HG03521 (cell line): ENCODE data around the gene GON4L.
"Not testable (repeated sequence)": the region's sequence is repeated elsewhere in the genome, so short reads cannot be mapped to it uniquely, and the experiment has no call there.

Source experiments
- ATAC-seq: cut with Tn5 transposase; IDR thresholded peaks from one replicate; pipeline ENCODE4 v1.9.1; 2021; ENCODE audit warnings: mild to moderate bottlenecking, moderate library complexity; ENCODE audit not compliant: unreplicated experiment

The GON4L gene, protein sequence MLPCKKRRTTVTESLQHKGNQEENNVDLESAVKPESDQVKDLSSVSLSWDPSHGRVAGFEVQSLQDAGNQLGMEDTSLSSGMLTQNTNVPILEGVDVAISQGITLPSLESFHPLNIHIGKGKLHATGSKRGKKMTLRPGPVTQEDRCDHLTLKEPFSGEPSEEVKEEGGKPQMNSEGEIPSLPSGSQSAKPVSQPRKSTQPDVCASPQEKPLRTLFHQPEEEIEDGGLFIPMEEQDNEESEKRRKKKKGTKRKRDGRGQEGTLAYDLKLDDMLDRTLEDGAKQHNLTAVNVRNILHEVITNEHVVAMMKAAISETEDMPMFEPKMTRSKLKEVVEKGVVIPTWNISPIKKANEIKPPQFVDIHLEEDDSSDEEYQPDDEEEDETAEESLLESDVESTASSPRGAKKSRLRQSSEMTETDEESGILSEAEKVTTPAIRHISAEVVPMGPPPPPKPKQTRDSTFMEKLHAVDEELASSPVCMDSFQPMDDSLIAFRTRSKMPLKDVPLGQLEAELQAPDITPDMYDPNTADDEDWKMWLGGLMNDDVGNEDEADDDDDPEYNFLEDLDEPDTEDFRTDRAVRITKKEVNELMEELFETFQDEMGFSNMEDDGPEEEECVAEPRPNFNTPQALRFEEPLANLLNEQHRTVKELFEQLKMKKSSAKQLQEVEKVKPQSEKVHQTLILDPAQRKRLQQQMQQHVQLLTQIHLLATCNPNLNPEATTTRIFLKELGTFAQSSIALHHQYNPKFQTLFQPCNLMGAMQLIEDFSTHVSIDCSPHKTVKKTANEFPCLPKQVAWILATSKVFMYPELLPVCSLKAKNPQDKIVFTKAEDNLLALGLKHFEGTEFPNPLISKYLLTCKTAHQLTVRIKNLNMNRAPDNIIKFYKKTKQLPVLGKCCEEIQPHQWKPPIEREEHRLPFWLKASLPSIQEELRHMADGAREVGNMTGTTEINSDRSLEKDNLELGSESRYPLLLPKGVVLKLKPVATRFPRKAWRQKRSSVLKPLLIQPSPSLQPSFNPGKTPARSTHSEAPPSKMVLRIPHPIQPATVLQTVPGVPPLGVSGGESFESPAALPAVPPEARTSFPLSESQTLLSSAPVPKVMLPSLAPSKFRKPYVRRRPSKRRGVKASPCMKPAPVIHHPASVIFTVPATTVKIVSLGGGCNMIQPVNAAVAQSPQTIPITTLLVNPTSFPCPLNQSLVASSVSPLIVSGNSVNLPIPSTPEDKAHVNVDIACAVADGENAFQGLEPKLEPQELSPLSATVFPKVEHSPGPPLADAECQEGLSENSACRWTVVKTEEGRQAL (N-terminal part only)

DNA sequence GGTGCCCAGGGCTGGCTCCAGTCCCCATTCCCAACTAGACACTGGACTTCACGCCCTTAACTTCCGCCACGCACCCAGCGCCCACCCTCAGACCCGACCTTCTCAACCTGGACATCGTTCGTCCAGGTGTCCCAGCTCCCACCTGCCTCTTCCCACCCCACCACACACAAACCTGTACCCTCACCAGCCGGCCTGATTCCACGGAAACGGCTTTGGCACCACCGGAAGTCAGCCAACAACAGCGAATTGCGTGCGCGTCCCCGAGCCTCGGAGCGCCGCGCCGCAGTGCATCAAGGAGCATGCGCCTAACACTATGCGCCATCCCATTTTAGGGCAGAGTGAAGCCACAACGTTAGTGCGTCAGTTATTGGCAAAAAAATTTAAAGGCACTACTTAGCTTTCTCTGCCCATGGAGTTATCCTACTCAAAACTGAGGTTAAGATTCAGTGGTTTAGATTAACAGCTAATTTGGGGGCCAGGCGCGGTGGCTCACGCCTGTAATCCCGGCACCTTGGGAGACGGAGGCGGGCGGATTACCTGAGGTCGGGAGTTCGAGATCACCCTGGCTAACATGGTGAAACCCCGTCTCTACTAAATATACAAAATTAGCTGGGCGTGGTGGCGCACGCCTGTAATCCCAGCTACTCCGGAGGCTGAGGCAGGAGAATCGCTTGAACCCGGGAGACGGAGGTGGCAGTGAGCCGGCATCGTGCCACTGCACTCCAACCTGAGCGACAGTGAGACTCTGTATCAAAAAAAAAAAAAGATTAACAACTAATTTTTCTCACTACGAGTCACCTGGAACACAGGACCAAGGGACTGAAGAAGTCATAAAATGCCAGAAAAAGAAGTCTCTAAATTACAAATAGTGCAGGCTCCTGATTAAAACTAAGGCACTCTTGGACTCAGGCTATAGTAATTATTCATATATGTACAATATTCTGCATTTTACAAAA lies at the start of gene GON4L:
Gene GON4L, minus strand, starts transcription at position 240 of the 956 bp plus-strand sequence. CDS start 3,434 bp downstream, outside the sequence.
- ATAC-seq, result peak; percentile 48

DNA sequence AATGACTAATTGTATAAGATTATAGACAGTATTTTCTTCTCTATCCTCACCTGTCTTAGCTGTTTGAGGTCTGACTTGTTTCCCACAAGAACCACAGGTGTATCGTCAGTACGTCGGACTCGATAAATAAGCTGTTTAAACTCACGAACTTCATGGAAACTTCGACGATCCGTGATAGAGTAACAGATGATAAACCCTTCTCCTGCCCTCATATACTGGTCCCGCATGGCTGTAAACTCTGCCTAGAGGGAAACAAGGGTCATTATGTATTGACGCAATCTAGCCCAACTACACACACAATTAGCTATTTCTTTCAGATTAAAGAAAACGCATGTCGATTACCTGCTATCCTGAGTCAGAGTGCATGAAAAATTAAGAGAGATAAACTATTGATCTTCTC lies 47.2 kb upstream of the GON4L start:
- no peak for ATAC-seq

GRCh38 chr1:155900161-155900560 lies 43.1 kb upstream of the GON4L start:
- no peak for ATAC-seq

DNA sequence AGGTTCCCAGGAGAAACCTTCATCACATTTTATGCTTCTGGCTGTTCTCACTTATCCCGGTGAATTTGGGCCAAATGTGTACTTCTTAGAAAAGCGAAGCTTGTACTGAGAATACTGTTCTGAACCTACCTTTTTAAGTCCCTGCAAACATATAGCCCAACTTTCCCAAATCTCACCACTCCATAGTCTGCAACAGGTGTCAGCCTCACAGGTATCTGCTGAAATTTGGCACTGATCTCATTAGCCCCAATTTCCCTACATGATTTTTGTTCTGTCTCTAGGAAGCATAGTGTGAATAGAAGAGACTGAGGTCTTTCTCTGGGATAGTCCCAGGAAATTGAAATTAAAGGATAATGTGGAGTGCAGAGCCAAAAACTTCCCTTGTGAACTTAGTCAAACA lies 42.7 kb upstream of the GON4L start:
- no peak for ATAC-seq

DNA sequence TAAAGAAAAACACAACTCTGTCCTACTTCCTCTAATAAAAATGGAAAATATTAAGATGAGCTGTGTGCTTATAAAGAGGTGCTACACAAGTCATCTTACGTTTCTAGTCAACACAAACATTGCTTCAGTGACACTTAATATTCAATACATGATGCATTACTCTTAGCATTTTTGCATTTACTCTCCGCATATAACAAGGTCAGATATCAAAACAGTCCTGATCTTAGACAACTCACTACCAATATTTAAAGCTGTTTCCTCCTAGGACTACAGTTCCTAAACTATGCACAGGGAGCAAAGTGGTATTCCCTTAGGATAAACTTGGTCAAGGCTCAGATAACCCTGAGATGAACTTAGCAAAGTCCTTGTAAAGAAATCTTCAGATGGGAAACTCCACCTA lies 41.9 kb upstream of the GON4L start:
- ATAC-seq, result no peak

DNA sequence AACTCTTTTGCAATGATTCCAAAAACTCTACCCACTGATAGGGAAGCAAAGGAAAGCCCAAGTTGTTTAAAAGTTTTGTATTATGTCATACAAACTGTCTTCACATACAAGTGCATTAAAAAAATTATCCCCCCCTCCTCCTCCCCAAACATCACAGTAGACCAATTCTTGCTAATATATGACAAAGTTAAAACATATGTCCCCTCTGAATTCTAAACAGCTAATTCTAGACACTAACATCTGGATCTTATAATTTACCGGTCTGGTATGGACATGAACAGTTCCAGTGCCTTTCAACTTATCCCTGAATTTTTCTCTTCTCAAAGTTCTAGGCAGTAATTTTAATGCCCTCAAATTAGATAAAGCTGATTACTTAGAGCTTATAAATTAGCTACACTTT lies 40.7 kb upstream of the GON4L start:
- ATAC-seq, result no peak

DNA sequence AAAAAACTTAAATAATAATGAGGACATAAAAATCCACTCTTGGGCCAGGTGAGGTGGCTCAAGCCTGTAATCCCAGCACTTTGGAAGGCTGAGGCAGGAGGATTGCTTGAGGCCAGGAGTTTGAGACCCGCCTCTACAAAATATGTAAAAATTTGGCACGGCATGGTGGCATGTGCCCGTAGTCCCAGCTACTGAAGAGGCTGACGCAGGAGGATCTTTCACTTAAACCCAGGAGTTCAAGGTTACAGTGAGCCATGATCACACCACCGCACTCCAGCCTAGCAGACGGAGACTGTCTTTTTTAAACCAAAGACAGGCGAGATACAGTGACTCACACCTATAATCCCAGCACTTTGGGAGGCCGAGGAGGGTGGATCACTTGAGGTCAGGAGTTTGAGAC lies 39.5 kb upstream of the GON4L start:
- not testable (repeated sequence) for ATAC-seq

GRCh38 chr1:155895617-155896016 lies 38.6 kb upstream of the GON4L start:
- ATAC-seq, result not testable (repeated sequence)

GRCh38 chr1:155893389-155894142 lies 36.6 kb upstream of the GON4L start:
- no peak for ATAC-seq

- ATAC-seq, result no peak
Observed at GRCh38 chr1:155892796-155893195, 35.8 kb upstream of the GON4L start.

DNA sequence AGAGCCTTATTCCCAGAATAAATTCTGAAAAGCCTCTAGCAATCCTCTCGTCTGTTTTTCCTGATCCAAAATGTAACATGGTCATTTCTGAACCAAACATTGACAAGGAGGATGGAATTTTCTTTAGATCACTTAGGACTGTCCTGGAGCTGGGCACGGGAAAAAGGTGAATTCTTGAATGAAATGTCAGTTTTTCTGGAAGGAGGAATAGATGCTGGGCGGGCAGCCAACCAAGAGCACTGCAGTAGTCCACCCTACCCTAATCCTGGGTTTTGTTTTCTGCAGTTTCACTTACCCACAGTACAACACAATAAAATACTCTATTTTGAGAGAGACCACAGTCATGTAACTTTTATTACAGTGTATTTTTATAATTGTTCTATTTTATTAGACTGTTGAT lies 33.2 kb upstream of the GON4L start:
- no peak for ATAC-seq

GRCh38 chr1:155889566-155889965 lies 32.6 kb upstream of the GON4L start:
- ATAC-seq, result no peak

- ATAC-seq, result no peak
Observed at GRCh38 chr1:155888481-155888880, 31.5 kb upstream of the GON4L start.

- no peak for ATAC-seq
Observed at GRCh38 chr1:155884982-155885381, 28.0 kb upstream of the GON4L start.

- no peak for ATAC-seq
Observed at GRCh38 chr1:155884031-155884960, 27.3 kb upstream of the GON4L start.

- no peak for ATAC-seq
Observed at GRCh38 chr1:155882766-155883165, 25.8 kb upstream of the GON4L start.

GRCh38 chr1:155882235-155882634 lies 25.2 kb upstream of the GON4L start:
- ATAC-seq, result no peak

GRCh38 chr1:155880950-155881349 lies 23.9 kb upstream of the GON4L start:
- ATAC-seq, result no peak
